Upper lobe of left lung (tissue), 4 donors: ENCODE data around the gene SFMBT2.

Experiments used
- CTCF ChIP-seq, 6 experiments: fragments of 450-650 bp in 4 of 6; fragments of 200-600 bp in 2 of 6; sonication (generic) in 2 of 6; IDR thresholded peaks; one replicate each; pipeline ENCODE4 v1.5.1; 2016 to 2019; ENCODE audit warnings: antibody characterized with exemption in 6 of 6
- EP300 ChIP-seq, 4 donors: sonication (generic); formaldehyde crosslinking; IDR thresholded peaks; one replicate each; pipeline ENCODE4 v1.5.1; 2017; ENCODE audit warnings: antibody characterized with exemption in 4 of 4, control low read depth in 2 of 4
- POLR2A ChIP-seq, 4 donors: fragments of 450-650 bp; IDR thresholded peaks; one replicate each; pipeline ENCODE4 v1.5.1; 2016 to 2017; ENCODE audit warnings: antibody characterized with exemption in 4 of 4, mild to moderate bottlenecking in 2 of 4
- POLR2AphosphoS5 ChIP-seq, 2 donors: sonication (generic); formaldehyde crosslinking; IDR thresholded peaks; one replicate each; pipeline ENCODE4 v1.5.1; 2017; ENCODE audit warnings: antibody characterized with exemption in 2 of 2

GRCh38 chr10:7426349-7426748 lies 15.5 kb upstream of the SFMBT2 start:
- TF ChIP-seq POLR2AphosphoS5 (IDR thresholded peaks at IDR 0.05) (no peak), EP300 (IDR thresholded peaks at IDR 0.05) (no peak), CTCF (IDR thresholded peaks at IDR 0.05) (no peak), POLR2A (IDR thresholded peaks at IDR 0.05) (no peak)
